ENCODE data around the gene GNL2.
"Not testable (repeated sequence)": the region's sequence is repeated elsewhere in the genome, so short reads cannot be mapped to it uniquely, and the experiment has no call there.

GNL2 gene

DNA sequence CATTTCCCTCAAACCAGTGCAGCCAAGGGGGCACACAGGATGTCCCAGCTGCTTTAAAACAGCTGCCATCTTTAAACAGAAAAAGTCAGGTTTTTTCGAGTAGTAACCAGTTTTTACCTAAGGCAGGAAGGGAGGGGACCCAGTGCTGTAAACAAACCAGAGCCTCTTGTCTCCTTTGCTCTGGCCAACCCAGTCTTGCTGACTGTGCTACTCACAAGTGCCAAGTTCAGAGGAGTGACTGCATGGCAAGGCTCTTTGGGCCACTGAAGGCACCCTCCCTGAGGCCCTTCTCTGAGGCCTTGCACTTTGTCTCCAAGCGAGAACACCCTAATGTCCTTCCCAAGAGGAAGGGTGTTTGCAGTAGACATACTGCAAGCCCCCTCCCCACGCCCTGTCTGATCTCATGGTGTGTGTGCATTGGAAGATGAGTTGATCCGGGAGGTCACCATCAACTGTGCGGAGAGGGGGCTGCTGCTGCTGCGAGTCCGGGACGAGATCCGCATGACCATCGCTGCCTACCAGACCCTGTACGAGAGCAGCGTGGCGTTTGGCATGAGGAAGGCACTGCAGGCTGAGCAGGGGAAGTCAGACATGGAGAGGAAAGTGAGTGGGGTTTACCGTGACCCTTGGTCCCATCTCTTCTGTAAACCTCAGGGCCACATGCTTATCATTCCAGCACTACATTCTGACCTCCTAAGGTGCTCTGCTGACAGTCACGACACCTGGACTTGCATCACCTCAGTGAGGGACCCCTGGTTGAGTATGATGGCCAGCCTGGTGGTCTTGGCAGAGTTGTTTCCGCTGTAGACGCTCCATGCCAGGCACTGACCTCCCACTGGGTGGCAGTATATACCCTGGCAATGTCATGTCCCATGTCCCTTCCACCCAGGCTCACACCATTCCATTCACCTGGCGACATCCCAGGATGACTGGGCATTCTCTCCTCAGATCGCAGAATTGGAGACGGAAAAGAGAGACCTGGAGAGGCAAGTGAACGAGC is 34.3 kb downstream of the GNL2 start:
- TF ChIP-seq, protein P1, sequence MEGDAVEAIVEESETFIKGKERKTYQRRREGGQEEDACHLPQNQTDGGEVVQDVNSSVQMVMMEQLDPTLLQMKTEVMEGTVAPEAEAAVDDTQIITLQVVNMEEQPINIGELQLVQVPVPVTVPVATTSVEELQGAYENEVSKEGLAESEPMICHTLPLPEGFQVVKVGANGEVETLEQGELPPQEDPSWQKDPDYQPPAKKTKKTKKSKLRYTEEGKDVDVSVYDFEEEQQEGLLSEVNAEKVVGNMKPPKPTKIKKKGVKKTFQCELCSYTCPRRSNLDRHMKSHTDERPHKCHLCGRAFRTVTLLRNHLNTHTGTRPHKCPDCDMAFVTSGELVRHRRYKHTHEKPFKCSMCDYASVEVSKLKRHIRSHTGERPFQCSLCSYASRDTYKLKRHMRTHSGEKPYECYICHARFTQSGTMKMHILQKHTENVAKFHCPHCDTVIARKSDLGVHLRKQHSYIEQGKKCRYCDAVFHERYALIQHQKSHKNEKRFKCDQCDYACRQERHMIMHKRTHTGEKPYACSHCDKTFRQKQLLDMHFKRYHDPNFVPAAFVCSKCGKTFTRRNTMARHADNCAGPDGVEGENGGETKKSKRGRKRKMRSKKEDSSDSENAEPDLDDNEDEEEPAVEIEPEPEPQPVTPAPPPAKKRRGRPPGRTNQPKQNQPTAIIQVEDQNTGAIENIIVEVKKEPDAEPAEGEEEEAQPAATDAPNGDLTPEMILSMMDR (IDR thresholded peaks at IDR 0.05): peak in 1 of 2 experiments; percentile 34
- Histone ChIP-seq H3K9me3 (no peaks in the 10 kb centered on the region), H3K4me3 (no peak overlapping the region), H3K4me1 (peaks cover 0 to 23% (median 7%) of the 10 kb centered on the region in 4 donors), H3K27me3 (no peaks in the 10 kb centered on the region), H3K27ac (no peak overlapping the region), H3K36me3 (peaks cover 14 to 58% (median 27%) of the 10 kb centered on the region in 3 donors)
- intact Hi-C loops (cut with DNase I; ENCODE audit: low total_unique reads): loop anchor here (5.0 kb wide), 1 partner anchor 121 kb away; no protein-coding TSS in a partner anchor
- DNase-seq: no peak

- TF ChIP-seq, protein P1 (IDR thresholded peaks at IDR 0.05): no peak
- H3K27me3 ChIP-seq: no peaks in the 10 kb centered on the region
- peaks cover 5 to 50% (median 18%) of the 10 kb centered on the region in 3 donors for H3K36me3 ChIP-seq
- DNase-seq: no peak
- intact Hi-C loops (cut with DNase I; ENCODE audit: low total_unique reads): loop anchor here (5.0 kb wide), 1 partner anchor 122 kb away; no protein-coding TSS in a partner anchor
- peaks cover 0 to 29% (median 12%) of the 10 kb centered on the region in 4 donors for H3K4me1 ChIP-seq
- H3K4me3 ChIP-seq: no peak overlapping the region
- no peaks in the 10 kb centered on the region for H3K9me3 ChIP-seq
- H3K27ac ChIP-seq: no peak overlapping the region
These were observed 35.2 kb downstream of the GNL2 start for GRCh38 chr1:37560401-37561132.

DNA sequence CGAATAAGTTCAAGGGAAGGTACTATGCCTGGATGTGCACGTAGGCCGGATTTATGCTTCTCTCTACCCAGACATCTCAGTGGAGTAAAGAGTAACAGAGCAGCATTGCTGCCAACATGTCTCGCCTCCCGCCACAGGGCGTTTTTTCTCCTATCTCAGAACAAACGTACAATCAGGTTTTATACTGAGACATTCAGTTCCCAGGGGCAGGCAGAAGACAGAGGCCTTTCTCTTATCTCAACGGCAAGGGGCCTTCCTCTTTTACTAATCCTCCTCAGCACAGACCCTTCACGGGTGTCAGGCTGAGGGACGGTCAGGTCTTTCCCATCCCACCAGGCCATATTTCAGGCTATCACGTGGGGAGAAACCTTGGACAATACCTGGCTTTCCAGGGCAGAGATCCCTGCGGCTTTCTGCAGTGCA is 35.8 kb downstream of the GNL2 start:
- intact Hi-C loops (cut with DNase I; ENCODE audit: low total_unique reads): loop anchor here (5.0 kb wide), 1 partner anchor 122 kb away; no protein-coding TSS in a partner anchor
- H3K4me3 ChIP-seq, H3K9me3 ChIP-seq, H3K27ac ChIP-seq, H3K27me3 ChIP-seq, DNase-seq: not testable (repeated sequence)
- Histone ChIP-seq H3K4me1 (peaks cover 0 to 29% (median 12%) of the 10 kb centered on the region in 4 donors), H3K36me3 (peaks cover 0 to 44% (median 13%) of the 10 kb centered on the region in 3 donors)

DNA sequence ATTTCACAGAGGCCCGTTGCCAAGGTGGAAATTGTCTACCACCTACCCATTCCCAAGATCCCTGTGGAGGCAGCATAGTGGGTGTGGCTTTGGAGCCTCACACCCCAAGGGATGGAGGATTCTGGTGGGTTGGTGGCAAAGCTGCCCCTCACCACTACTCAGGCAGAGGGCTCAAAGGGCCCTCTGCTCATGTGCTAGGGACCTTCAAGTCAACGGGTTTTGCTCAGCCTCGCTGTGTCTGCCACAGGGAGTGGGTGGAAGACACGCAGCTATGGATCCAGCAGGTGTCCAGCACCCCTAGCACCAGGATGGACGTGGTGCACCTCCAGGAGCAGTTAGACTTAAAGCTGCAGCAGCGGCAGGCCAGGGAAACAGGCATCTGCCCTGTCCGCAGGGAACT is 36.7 kb downstream of the GNL2 start:
- peaks cover 0 to 22% (median 12%) of the 10 kb centered on the region in 4 donors for H3K4me1 ChIP-seq
- intact Hi-C loops (cut with DNase I; ENCODE audit: low total_unique reads): no loop called here
- peaks cover 0 to 35% (median 11%) of the 10 kb centered on the region in 3 donors for H3K36me3 ChIP-seq
- DNase-seq: no peak
- no peaks in the 10 kb centered on the region for H3K27me3 ChIP-seq
- H3K4me3 ChIP-seq: no peak overlapping the region
- no peak overlapping the region for H3K27ac ChIP-seq
- TF ChIP-seq, protein P1 (IDR thresholded peaks at IDR 0.05): no peak
- no peaks in the 10 kb centered on the region for H3K9me3 ChIP-seq

DNA sequence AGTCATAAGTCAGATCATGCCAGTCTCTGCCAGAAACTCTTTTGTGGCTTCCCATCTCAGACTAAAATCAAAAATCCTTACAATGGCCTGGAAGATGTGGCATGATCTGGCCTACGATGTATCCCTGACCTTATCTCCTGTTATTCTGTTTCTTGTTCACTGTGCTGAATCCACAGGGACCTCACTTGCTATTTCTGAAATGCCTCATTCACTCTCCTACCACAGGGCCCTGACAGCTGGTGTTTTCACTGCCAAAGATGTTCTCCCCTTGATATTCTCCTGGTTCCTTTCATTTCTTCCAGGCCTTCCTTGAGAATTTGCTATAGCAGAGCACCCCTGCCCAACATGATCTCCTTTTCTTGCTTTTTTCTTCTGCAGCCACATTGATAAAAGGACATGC is 37.3 kb downstream of the GNL2 start:
- Histone ChIP-seq H3K4me1 (peaks cover 0 to 19% (median 14%) of the 10 kb centered on the region in 4 donors), H3K9me3 (no peaks in the 10 kb centered on the region), H3K27me3 (no peaks in the 10 kb centered on the region), H3K4me3 (no peak overlapping the region), H3K36me3 (peaks cover 0 to 30% (median 11%) of the 10 kb centered on the region in 3 donors), H3K27ac (no peak overlapping the region)
- DNase-seq: no peak
- TF ChIP-seq, protein P1 (IDR thresholded peaks at IDR 0.05): no peak
- intact Hi-C loops (cut with DNase I; ENCODE audit: low total_unique reads): no loop called here

Measured in tibial artery (tissue), 4 donors.